ENCODE data around the gene RGPD8. TPM values are rescaled to one million over a fixed set of nuclear protein-coding genes. Genes with fewer than 3 reads are reported as not detected.

The RGPD8 gene
- total and polyA plus RNA-seq, 2 of the 8 experiments (the other 6 are each of a cell fraction or from before 2014, with no cell fraction given), result 0.51 to 8.2 TPM

GRCh38 chr2:112332123-112332696, 101.2 kb downstream of the RGPD8 start:
- Histone ChIP-seq H4K8ac (ENCODE audit: extremely low read depth, insufficient read depth, low read length) (peak overlapping the region; percentile 46; the same call in 1 of the 2 replicates), H3K79me2 (ENCODE audit: control insufficient read depth in 1 of 2, insufficient read depth in 2 of 2, low read length in 2 of 2) (no peaks in the 10 kb centered on the region), H4K91ac (replicated peaks; ENCODE audit: insufficient read length, low read length) (no peak overlapping the region), H3K14ac (ENCODE audit: insufficient read length) (no peak overlapping the region), H3K9ac (replicated peaks in 1 of 4; ENCODE audit: extremely low read depth in 1 of 4, low read depth in 3 of 4, low read length in 3 of 4) (no peak overlapping the region), H3K4me3 (ENCODE audit: extremely low read depth in 1 of 4, insufficient read depth in 2 of 4, low read depth in 3 of 4, low read length in 4 of 4) (no peak overlapping the region), H2BK5ac (ENCODE audit: low read depth, low read length) (no peak overlapping the region), H3K56ac (replicated peaks; ENCODE audit: insufficient read length, low read depth, low read length) (no peak overlapping the region), H3K4me1 (replicated peaks in 1 of 4; ENCODE audit: control insufficient read depth in 3 of 4, insufficient read depth in 4 of 4, low read length in 3 of 4) (no peaks in the 10 kb centered on the region), H2BK120ac (replicated peaks; ENCODE audit: low read depth, low read length) (no peak overlapping the region), H4K5ac (ENCODE audit: insufficient read length, low read depth, low read length) (no peak overlapping the region), H3K27me3 (replicated peaks in 1 of 4; ENCODE audit: control insufficient read depth in 3 of 4, extremely low read depth in 1 of 4, insufficient read depth in 3 of 4, low read length in 3 of 4) (no peaks in the 10 kb centered on the region), H4K20me1 (replicated peaks in 1 of 2; ENCODE audit: control insufficient read depth in 1 of 2, insufficient read depth in 2 of 2, low read length in 2 of 2) (no peaks in the 10 kb centered on the region), H2AFZ (ENCODE audit: low read length) (no peak overlapping the region), H2AK5ac (ENCODE audit: low read depth, low read length) (no peak overlapping the region), H3K4me2 (ENCODE audit: insufficient read depth in 1 of 2, low read depth in 2 of 2, low read length in 2 of 2) (no peak overlapping the region), H3K4ac (replicated peaks; ENCODE audit: insufficient read length, low read depth, low read length) (no peak overlapping the region), H2BK12ac (ENCODE audit: low read depth, low read length) (no peak overlapping the region), H3K18ac (ENCODE audit: extremely low read depth, low read length) (no peak overlapping the region), H3K9me3 (ENCODE audit: insufficient read depth in 2 of 2, low read depth in 1 of 2, low read length in 1 of 2) (no peaks in the 10 kb centered on the region), H3K23ac (ENCODE audit: insufficient read length) (no peak overlapping the region), H2BK15ac (ENCODE audit: low read length) (no peak overlapping the region), H2BK20ac (ENCODE audit: low read length) (no peak overlapping the region), H3K27ac (ENCODE audit: low read depth, low read length) (no peak overlapping the region), H3K36me3 (ENCODE audit: control insufficient read depth in 2 of 4, insufficient read depth in 4 of 4, low read length in 3 of 4) (no peaks in the 10 kb centered on the region), H3K79me1 (ENCODE audit: low read depth, low read length) (no peaks in the 10 kb centered on the region), H3K23me2 (ENCODE audit: low read depth, low read length) (no peaks in the 10 kb centered on the region; the same call in 1 of the 2 replicates)
- ChIA-PET POLR2A (ENCODE audit: partially characterized antibody) (no interaction called here), CTCF (ENCODE audit: partially characterized antibody) (interaction anchor here (0.6 to 0.8 kb wide), 2 partner anchors 10 to 14 kb away, joined by 3 to 4 read pairs; no protein-coding TSS in a partner anchor)
- DNase-seq (ENCODE audit: low read depth in 1 of 2, low spot score in 2 of 2) (no peak), FAIRE-seq (no peak)
- TF ChIP-seq CEBPB (IDR thresholded peaks at IDR 0.05; ENCODE audit: low read depth, low read length) (no peak), POU5F1 (IDR thresholded peaks at IDR 0.05; ENCODE audit: low read depth, low read length) (no peak), SIRT6 (IDR thresholded peaks at IDR 0.05; ENCODE audit: low read length) (no peak), SRF (IDR thresholded peaks at IDR 0.05; ENCODE audit: low read depth, low read length) (no peak), GTF2F1 (IDR thresholded peaks at IDR 0.05; ENCODE audit: borderline replicate concordance, low read depth, low read length) (no peak), CHD2 (IDR thresholded peaks at IDR 0.05; ENCODE audit: low read length) (no peak), SIN3A (conservative IDR thresholded peaks at IDR 0.05 in 1 of 2, IDR thresholded peaks at IDR 0.05 in 1 of 2; ENCODE audit: low read depth in 1 of 2, low read length in 2 of 2) (no peak), MAFK (IDR thresholded peaks at IDR 0.05; ENCODE audit: low read depth, low read length) (no peak), CHD1 (IDR thresholded peaks at IDR 0.05; ENCODE audit: low read depth, low read length) (no peak), KDM1A (IDR thresholded peaks at IDR 0.05; ENCODE audit: borderline replicate concordance, low read length) (no peak), RFX5 (IDR thresholded peaks at IDR 0.05; ENCODE audit: borderline replicate concordance, low read depth, low read length) (no peak)
- WGBS, 2 experiments (ENCODE audit: extremely low coverage in 1 of 2, insufficient coverage in 1 of 2, insufficient read length in 1 of 2, insufficient replicate concordance in 2 of 2, low coverage in 1 of 2, low lambda C conversion rate in 2 of 2, missing lambda C conversion rate in 1 of 2), result 87% methylated on average over 5 of the region's 5 CpGs; no CpG with 5 or more reads in 1 of the 2 experiments

All from H1 (cell line).